Measurements from ENCODE around the gene CPNE1. TPM values are rescaled to one million over a fixed set of nuclear protein-coding genes. Genes with fewer than 3 reads are reported as not detected.

CPNE1 gene
- total and polyA plus RNA-seq, 2 donors (not counting 1 experiment from before 2014, with no cell fraction given) = 88.8 to 146 TPM

GRCh38 chr20:35611482-35611881 is 53.2 kb downstream of the CPNE1 start:
- Histone ChIP-seq H3K27me3 (ENCODE audit: control insufficient read depth, insufficient read depth, low read length) (no peaks in the 10 kb centered on the region), H3K4me2 (ENCODE audit: extremely low read depth, insufficient read depth, low read length) (no peak overlapping the region), H3K4me1 (ENCODE audit: control insufficient read depth, extremely low read depth, insufficient read depth, low read length) (no peaks in the 10 kb centered on the region), H4K20me1 (ENCODE audit: control insufficient read depth, extremely low read depth, insufficient read depth, low read length) (no peaks in the 10 kb centered on the region), H3K9me3 (ENCODE audit: control insufficient read depth, insufficient read depth, low read depth, low read length) (no peaks in the 10 kb centered on the region), H3K36me3 (ENCODE audit: control insufficient read depth, insufficient read depth, low read length) (no peaks in the 10 kb centered on the region), H2AFZ (ENCODE audit: low read length) (no peak overlapping the region), H3K4me3 (replicated peaks in 1 of 4; ENCODE audit: control extremely low read depth in 1 of 4, insufficient read depth in 1 of 4, low read depth in 3 of 4, low read length in 4 of 4) (no peak overlapping the region), H3K9ac (ENCODE audit: insufficient read depth, low read length) (no peak overlapping the region), H3K79me2 (ENCODE audit: control insufficient read depth, insufficient read depth, low read length) (no peaks in the 10 kb centered on the region), H3K27ac (ENCODE audit: insufficient read depth, low read length) (no peak overlapping the region)
- TF ChIP-seq, protein P1, sequence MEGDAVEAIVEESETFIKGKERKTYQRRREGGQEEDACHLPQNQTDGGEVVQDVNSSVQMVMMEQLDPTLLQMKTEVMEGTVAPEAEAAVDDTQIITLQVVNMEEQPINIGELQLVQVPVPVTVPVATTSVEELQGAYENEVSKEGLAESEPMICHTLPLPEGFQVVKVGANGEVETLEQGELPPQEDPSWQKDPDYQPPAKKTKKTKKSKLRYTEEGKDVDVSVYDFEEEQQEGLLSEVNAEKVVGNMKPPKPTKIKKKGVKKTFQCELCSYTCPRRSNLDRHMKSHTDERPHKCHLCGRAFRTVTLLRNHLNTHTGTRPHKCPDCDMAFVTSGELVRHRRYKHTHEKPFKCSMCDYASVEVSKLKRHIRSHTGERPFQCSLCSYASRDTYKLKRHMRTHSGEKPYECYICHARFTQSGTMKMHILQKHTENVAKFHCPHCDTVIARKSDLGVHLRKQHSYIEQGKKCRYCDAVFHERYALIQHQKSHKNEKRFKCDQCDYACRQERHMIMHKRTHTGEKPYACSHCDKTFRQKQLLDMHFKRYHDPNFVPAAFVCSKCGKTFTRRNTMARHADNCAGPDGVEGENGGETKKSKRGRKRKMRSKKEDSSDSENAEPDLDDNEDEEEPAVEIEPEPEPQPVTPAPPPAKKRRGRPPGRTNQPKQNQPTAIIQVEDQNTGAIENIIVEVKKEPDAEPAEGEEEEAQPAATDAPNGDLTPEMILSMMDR (conservative IDR thresholded peaks at IDR 0.05 in 1 of 2, IDR thresholded peaks at IDR 0.05 in 1 of 2; ENCODE audit: low read depth in 1 of 2, low read length in 2 of 2) = no peak
- TF ChIP-seq EZH2 (IDR thresholded peaks at IDR 0.05; ENCODE audit: low read length, missing control alignments) = no peak
- no peak for DNase-seq (ENCODE audit: low read depth in 2 of 2)

DNA sequence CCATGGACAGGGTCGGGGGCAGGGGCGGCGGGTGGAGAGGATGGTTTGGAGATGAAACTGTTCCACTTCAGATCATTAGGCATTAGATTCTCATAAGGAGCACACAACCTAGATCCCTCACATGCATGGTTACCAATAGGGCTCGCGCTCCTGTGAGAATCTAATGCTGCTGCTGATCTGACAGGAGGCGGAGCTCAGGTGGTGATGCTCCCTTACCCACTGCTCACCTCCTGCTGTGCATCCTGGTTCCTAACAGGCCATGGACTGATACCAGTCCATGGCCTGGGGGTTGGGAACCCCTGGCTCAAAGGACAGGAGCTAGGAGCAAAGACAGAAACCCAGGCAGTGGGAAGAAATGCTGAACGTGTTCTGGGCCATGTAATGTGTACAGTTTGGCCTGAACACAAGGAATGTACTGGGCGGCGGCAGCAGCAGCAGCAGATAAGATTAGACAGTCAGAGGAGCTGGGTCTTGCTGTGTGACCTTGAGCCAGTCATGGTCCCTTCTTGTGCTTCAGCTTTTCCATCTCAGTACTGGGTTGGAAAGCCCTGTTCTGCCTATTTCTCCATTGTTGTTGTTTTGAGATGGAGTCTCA is 53.8 kb downstream of the CPNE1 start:
- no peaks in the 10 kb centered on the region for H3K9me3 ChIP-seq (ENCODE audit: control insufficient read depth, insufficient read depth, low read depth, low read length)
- H2AFZ ChIP-seq (ENCODE audit: low read length) = no peak overlapping the region
- no peaks in the 10 kb centered on the region for H3K4me1 ChIP-seq (ENCODE audit: control insufficient read depth, extremely low read depth, insufficient read depth, low read length)
- no peaks in the 10 kb centered on the region for H3K36me3 ChIP-seq (ENCODE audit: control insufficient read depth, insufficient read depth, low read length)
- TF ChIP-seq EZH2 (IDR thresholded peaks at IDR 0.05; ENCODE audit: low read length, missing control alignments) = no peak
- TF ChIP-seq, protein P1 (conservative IDR thresholded peaks at IDR 0.05 in 1 of 2, IDR thresholded peaks at IDR 0.05 in 1 of 2; ENCODE audit: low read depth in 1 of 2, low read length in 2 of 2) = no peak
- no peak overlapping the region for H3K9ac ChIP-seq (ENCODE audit: insufficient read depth, low read length)
- no peak overlapping the region for H3K4me3 ChIP-seq (replicated peaks in 1 of 4; ENCODE audit: control extremely low read depth in 1 of 4, insufficient read depth in 1 of 4, low read depth in 3 of 4, low read length in 4 of 4)
- no peaks in the 10 kb centered on the region for H3K27me3 ChIP-seq (ENCODE audit: control insufficient read depth, insufficient read depth, low read length)
- no peak for DNase-seq (ENCODE audit: low read depth in 2 of 2)
- no peak overlapping the region for H3K4me2 ChIP-seq (ENCODE audit: extremely low read depth, insufficient read depth, low read length)
- H3K79me2 ChIP-seq (ENCODE audit: control insufficient read depth, insufficient read depth, low read length) = no peaks in the 10 kb centered on the region
- no peak overlapping the region for H3K27ac ChIP-seq (ENCODE audit: insufficient read depth, low read length)
- no peaks in the 10 kb centered on the region for H4K20me1 ChIP-seq (ENCODE audit: control insufficient read depth, extremely low read depth, insufficient read depth, low read length)

DNA sequence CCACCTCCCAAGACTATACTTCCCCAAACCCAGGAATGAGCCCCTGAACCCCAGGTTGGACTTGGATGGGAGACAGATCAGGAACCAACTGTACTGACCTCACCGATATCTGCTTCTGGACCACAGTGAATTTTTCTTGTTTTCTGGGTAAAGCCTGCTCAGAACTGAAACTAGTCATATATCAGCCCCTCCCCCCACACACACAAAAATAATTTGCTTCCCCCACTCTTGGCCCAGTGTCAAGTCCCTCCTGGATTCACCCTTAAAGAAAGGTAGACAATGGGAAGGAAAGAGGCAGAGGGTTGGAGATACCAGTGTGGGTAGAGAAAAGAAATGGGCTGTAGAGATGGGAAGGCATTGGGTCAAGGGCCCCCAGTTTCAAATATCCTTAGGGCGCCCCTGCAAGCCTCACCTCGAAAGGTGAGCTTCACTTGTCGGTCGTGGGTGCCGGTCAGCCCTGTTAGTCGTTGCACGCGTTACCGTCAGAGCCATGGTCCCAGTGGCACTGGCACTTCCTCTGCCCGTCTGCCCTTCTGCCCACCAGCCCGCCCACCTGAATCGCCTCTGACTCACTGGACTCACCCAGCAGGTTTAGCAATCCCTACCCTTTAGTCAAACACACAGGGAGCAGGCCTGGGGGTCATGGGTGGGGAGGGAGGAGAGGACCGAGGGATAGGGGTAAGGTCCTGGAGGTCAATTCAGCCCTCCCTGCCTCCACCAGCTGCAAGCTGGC is 57.5 kb downstream of the CPNE1 start:
- H2AFZ ChIP-seq (ENCODE audit: low read length) = no peak overlapping the region
- no peaks in the 10 kb centered on the region for H4K20me1 ChIP-seq (ENCODE audit: control insufficient read depth, extremely low read depth, insufficient read depth, low read length)
- no peaks in the 10 kb centered on the region for H3K9me3 ChIP-seq (ENCODE audit: control insufficient read depth, insufficient read depth, low read depth, low read length)
- DNase-seq (ENCODE audit: low read depth in 2 of 2) = no peak
- H3K9ac ChIP-seq (ENCODE audit: insufficient read depth, low read length) = no peak overlapping the region
- H3K36me3 ChIP-seq (ENCODE audit: control insufficient read depth, insufficient read depth, low read length) = no peaks in the 10 kb centered on the region
- no peaks in the 10 kb centered on the region for H3K79me2 ChIP-seq (ENCODE audit: control insufficient read depth, insufficient read depth, low read length)
- H3K27ac ChIP-seq (ENCODE audit: insufficient read depth, low read length) = no peak overlapping the region
- no peak overlapping the region for H3K4me2 ChIP-seq (ENCODE audit: extremely low read depth, insufficient read depth, low read length)
- TF ChIP-seq, protein P1 (conservative IDR thresholded peaks at IDR 0.05 in 1 of 2, IDR thresholded peaks at IDR 0.05 in 1 of 2; ENCODE audit: low read depth in 1 of 2, low read length in 2 of 2) = no peak
- TF ChIP-seq EZH2 (IDR thresholded peaks at IDR 0.05; ENCODE audit: low read length, missing control alignments) = no peak
- no peaks in the 10 kb centered on the region for H3K4me1 ChIP-seq (ENCODE audit: control insufficient read depth, extremely low read depth, insufficient read depth, low read length)
- H3K4me3 ChIP-seq (replicated peaks in 1 of 4; ENCODE audit: control extremely low read depth in 1 of 4, insufficient read depth in 1 of 4, low read depth in 3 of 4, low read length in 4 of 4) = no peak overlapping the region
- no peaks in the 10 kb centered on the region for H3K27me3 ChIP-seq (ENCODE audit: control insufficient read depth, insufficient read depth, low read length)

Measured in fibroblast of lung (primary cell).